Measurements from ENCODE around the gene CDS2.

The CDS2 gene

GRCh38 chr20:5216663-5217062, 89.9 kb downstream of the CDS2 start:
- DNase-seq: no peak

DNA sequence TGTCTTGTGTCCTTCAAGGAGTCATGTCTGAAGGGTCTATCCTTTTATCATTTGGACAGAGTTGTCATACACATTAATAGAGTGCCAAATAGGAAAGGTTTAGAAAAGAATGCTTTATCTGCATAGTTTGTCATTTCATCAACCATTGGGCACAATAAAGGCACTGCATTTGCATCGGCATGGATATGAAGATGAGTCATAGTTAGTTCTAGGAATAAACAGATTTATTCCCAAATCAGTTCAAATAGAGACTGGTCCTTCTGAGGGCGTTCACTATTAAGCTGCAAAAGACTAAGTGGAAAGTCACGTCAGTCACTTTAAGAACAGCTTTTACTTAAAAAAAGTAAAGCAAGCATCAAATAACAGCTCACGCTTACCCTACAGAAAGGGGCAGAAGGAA, 90.8 kb downstream of the CDS2 start:
- no peak for DNase-seq

DNA sequence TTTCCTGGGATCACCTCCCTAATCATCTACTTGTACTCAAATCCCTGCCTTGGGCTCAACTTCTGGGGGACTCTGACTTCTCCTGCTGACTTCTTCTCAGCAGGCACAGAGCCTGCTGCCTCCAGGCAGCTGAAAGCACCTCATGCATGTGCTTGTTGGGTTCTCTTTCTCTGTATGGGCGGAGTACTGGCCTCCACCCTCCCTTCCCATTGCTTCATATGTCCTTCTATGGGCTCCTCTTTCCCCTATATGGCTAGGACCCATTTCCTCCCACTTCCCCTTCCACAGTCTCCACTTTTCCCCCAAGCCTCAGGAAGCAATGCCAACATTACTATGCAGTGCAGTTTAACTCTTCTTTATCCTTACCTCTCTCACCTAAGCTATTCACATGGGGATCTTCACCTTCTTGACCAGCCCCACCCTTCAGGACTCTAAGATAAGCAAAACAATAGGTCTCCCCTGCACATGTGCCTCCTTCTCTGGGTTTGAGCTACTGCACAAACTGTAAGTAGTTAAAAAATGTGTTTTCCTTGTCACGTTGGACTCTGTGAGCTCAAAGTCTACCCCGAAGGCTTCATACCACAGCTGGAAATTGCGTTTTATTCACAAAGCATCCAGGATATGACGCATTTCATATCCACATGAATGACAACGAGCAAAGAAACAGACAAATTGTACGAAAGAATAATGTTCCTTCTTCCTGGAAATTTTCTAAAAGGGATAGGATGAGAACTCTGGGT, 93.7 kb downstream of the CDS2 start:
- no peak for DNase-seq

- DNase-seq: no peak
These were observed 94.2 kb downstream of the CDS2 start for GRCh38 chr20:5221061-5221430.

- DNase-seq: peak; percentile 31
These were observed 96.3 kb downstream of the CDS2 start for GRCh38 chr20:5222919-5223634.

DNA sequence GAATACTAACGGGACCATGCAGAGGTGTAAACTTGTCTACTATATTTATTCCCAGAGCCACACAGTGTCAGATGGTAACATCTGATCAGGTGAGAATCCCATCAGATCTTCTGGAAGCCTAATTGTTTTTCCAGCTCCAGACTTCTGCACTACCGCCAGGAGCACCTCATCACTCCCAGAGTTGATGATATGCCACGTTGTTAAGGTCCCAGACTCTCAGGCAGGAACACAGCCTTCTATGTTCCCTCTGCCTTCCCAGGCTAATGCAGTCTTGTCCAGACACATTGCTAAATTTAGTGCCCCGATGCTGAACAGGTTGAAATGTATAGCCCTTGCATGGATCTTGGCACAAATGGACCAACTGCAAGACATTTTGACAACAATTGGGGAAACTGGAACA, 103.7 kb downstream of the CDS2 start:
- no peak for DNase-seq

DNA sequence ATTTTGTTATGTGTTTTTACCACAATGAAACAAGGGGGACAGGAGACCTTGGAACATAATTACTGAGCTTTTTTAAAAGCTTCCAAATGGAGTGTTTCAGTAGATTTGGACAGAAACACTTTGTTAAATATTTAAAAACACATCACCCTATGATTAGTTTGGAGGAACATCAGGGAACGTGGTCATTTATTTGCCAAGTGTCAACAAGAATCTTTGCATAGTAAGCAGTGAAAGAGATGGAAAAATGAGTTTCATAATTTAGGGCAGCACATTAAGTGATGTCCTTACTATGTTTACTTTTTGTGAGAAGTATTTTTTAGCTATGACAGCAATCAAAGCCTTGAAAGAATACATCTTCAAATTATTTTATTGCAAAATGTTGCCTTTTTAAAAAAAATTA, 107.3 kb downstream of the CDS2 start:
- DNase-seq: no peak

GRCh38 chr20:5234978-5235377, 108.2 kb downstream of the CDS2 start:
- DNase-seq: no peak
